ENCODE results near the gene DBNL.
"Not testable (repeated sequence)": the region's sequence is repeated elsewhere in the genome, so short reads cannot be mapped to it uniquely, and the experiment has no call there.

DBNL gene

GRCh38 chr7:44038961-44039558, 5.4 kb upstream of the DBNL start:
- not testable (repeated sequence) for H2AFZ ChIP-seq (ENCODE audit: low read depth, low read length); H3K36me3 ChIP-seq (replicated peaks; ENCODE audit: low read depth, low read length); H3K9me3 ChIP-seq (ENCODE audit: insufficient read depth, low read length); H3K4me3 ChIP-seq (ENCODE audit: low read length); H3K79me2 ChIP-seq (ENCODE audit: low read length); H4K20me1 ChIP-seq (ENCODE audit: insufficient read depth, low read length); H3K4me1 ChIP-seq (ENCODE audit: low read length); H3K27me3 ChIP-seq (ENCODE audit: low read depth, low read length); H3K27ac ChIP-seq (ENCODE audit: low read length); H3K9ac ChIP-seq (ENCODE audit: low read length)
- 0 out of 2 replicates have a peak overlapping the region, but pooled peaks have one; percentile 17 for H3K4me2 ChIP-seq (ENCODE audit: low read length)

- not testable (repeated sequence) for H3K27ac ChIP-seq (ENCODE audit: low read length); H4K20me1 ChIP-seq (ENCODE audit: insufficient read depth, low read length); H3K36me3 ChIP-seq (replicated peaks; ENCODE audit: low read depth, low read length); H3K4me1 ChIP-seq (ENCODE audit: low read length); H3K27me3 ChIP-seq (ENCODE audit: low read depth, low read length); H3K9ac ChIP-seq (ENCODE audit: low read length); H3K79me2 ChIP-seq (ENCODE audit: low read length); H3K9me3 ChIP-seq (ENCODE audit: insufficient read depth, low read length)
- Histone ChIP-seq H3K4me3 (ENCODE audit: low read length) (peak overlapping the region; percentile 75), H2AFZ (ENCODE audit: low read depth, low read length) (peak overlapping the region; percentile 39; the same call in 1 of the 2 replicates), H3K4me2 (ENCODE audit: low read length) (peak overlapping the region; percentile 67)
Observed at GRCh38 chr7:44039800-44040492, 4.6 kb upstream of the DBNL start.

- not testable (repeated sequence) for H4K20me1 ChIP-seq (ENCODE audit: insufficient read depth, low read length); H3K27me3 ChIP-seq (ENCODE audit: low read depth, low read length); H3K79me2 ChIP-seq (ENCODE audit: low read length); H3K4me1 ChIP-seq (ENCODE audit: low read length); H3K9me3 ChIP-seq (ENCODE audit: insufficient read depth, low read length); H3K36me3 ChIP-seq (replicated peaks; ENCODE audit: low read depth, low read length); H3K27ac ChIP-seq (ENCODE audit: low read length)
- Histone ChIP-seq H2AFZ (ENCODE audit: low read depth, low read length) (peak overlapping the region; percentile 39; the same call in 1 of the 2 replicates), H3K4me3 (ENCODE audit: low read length) (peak overlapping the region; percentile 75), H3K4me2 (ENCODE audit: low read length) (peak overlapping the region; percentile 67), H3K9ac (ENCODE audit: low read length) (peak overlapping the region; percentile 53; the same call in 1 of the 2 replicates)
Observed at GRCh38 chr7:44040493-44040891, 4.0 kb upstream of the DBNL start.

GRCh38 chr7:44042221-44042620, 2.3 kb upstream of the DBNL start:
- peaks cover 17% of the 10 kb centered on the region for H4K20me1 ChIP-seq (ENCODE audit: insufficient read depth, low read length)
- H3K36me3 ChIP-seq (replicated peaks; ENCODE audit: low read depth, low read length): peaks cover 9% of the 10 kb centered on the region
- no peak overlapping the region for H2AFZ ChIP-seq (ENCODE audit: low read depth, low read length)
- no peak overlapping the region for H3K4me2 ChIP-seq (ENCODE audit: low read length)
- no peaks in the 10 kb centered on the region for H3K9me3 ChIP-seq (ENCODE audit: insufficient read depth, low read length)
- TF ChIP-seq EZH2phosphoT487 (IDR thresholded peaks at IDR 0.05; ENCODE audit: low read depth) (no peak), CTCF (IDR thresholded peaks at IDR 0.05; ENCODE audit: low read depth, low read length) (no peak)
- H3K79me2 ChIP-seq (ENCODE audit: low read length): peaks cover 27% of the 10 kb centered on the region
- no peak overlapping the region for H3K9ac ChIP-seq (ENCODE audit: low read length)
- no peaks in the 10 kb centered on the region for H3K27me3 ChIP-seq (ENCODE audit: low read depth, low read length)
- no peak overlapping the region for H3K4me3 ChIP-seq (ENCODE audit: low read length)
- H3K27ac ChIP-seq (ENCODE audit: low read length): no peak overlapping the region
- peaks cover 24% of the 10 kb centered on the region for H3K4me1 ChIP-seq (ENCODE audit: low read length)

- Histone ChIP-seq H3K9me3 (ENCODE audit: insufficient read depth, low read length) (no peaks in the 10 kb centered on the region), H3K27ac (ENCODE audit: low read length) (peak overlapping the region; percentile 32)
- TF ChIP-seq CTCF (IDR thresholded peaks at IDR 0.05; ENCODE audit: low read depth, low read length) (no peak), EZH2phosphoT487 (IDR thresholded peaks at IDR 0.05; ENCODE audit: low read depth) (no peak)
Observed at GRCh38 chr7:44043902-44044301, 600 bp upstream of the DBNL start.

More at GRCh38 chr7:44043902-44044301, 600 bp upstream of the DBNL start:
- H3K4me2 ChIP-seq (ENCODE audit: low read length): peak overlapping the region; percentile 96
- no peaks in the 10 kb centered on the region for H3K27me3 ChIP-seq (ENCODE audit: low read depth, low read length)
- H3K4me3 ChIP-seq (ENCODE audit: low read length): peak overlapping the region; percentile 94
- H3K36me3 ChIP-seq (replicated peaks; ENCODE audit: low read depth, low read length): peaks cover 13% of the 10 kb centered on the region
- peaks cover 30% of the 10 kb centered on the region for H4K20me1 ChIP-seq (ENCODE audit: insufficient read depth, low read length)
- H3K9ac ChIP-seq (ENCODE audit: low read length): peak overlapping the region; percentile 92
- peaks cover 44% of the 10 kb centered on the region for H3K79me2 ChIP-seq (ENCODE audit: low read length)
- H3K4me1 ChIP-seq (ENCODE audit: low read length): peaks cover 28% of the 10 kb centered on the region
- peak overlapping the region; percentile 55; the same call in 1 of the 2 replicates for H2AFZ ChIP-seq (ENCODE audit: low read depth, low read length)

Data from OCI-LY3 (cell line).